Mucosa of descending colon (tissue), 3 donors: ENCODE measurements around the gene EIF2D. TPM values are rescaled to one million over a fixed set of nuclear protein-coding genes. Genes with fewer than 3 reads are reported as not detected.
A peak's percentile ranks its signal among the peaks of the same experiment; 100 is the strongest.

ENCODE experiments used
- ATAC-seq: fragments of 200-7000 bp; cut with Tn5 transposase; one replicate; pipeline ENCODE4 v1.9.1; 2020; ENCODE audit warnings: mild to moderate bottlenecking, moderate library complexity
- DNase-seq, 3 donors: peaks; one replicate each; pipeline ENCODE4 v3.0.0-alpha.2; 2020
- H3K36me3 ChIP-seq: fragments of 200-600 bp; one replicate; pipeline ENCODE4 v1.8.0; 2021; ENCODE audit warnings: low read depth, mild to moderate bottlenecking
- H3K4me1 ChIP-seq: fragments of 200-600 bp; one replicate; pipeline ENCODE4 v1.8.0; 2021; ENCODE audit warnings: low read depth, mild to moderate bottlenecking
- H3K4me3 ChIP-seq: fragments of 200-600 bp; one replicate; pipeline ENCODE4 v1.8.0; 2021; ENCODE audit warnings: mild to moderate bottlenecking
- H3K9me3 ChIP-seq: fragments of 200-600 bp; one replicate; pipeline ENCODE4 v1.8.0; 2021; ENCODE audit warnings: mild to moderate bottlenecking
- CTCF ChIP-seq: fragments of 200-600 bp; IDR thresholded peaks from one replicate; pipeline ENCODE4 v1.8.0; 2022; ENCODE audit warnings: antibody characterized with exemption, mild to moderate bottlenecking
- intact Hi-C, 2 donors: fragments of 100-400 bp; cut with DNase I in 1 of 2; cut with micrococcal nuclease in 1 of 2; formaldehyde crosslinking; loops; one replicate each; pipeline versions ENCODE4 v1.11.0 to v1.11.1; 2022; cut with DNase I, micrococcal nuclease
- total RNA-seq, 3 donors: library from RNA; stranded (reverse); fragmentation: NEBNext Ultra II Directional in 2 of 3; extraction: Animal tissue kit (Norgen Biotek cat#: 25700) in 2 of 3; gene quantifications; one replicate each; pipeline versions ENCODE4 v1.2.1 to v1.2.4, GENCODE V29; 2021 to 2023
- donor health status: DM: no; HTN: no; CAD: no; lungs with moderate emphysema.
- donor health status: DM: no; HTN: no; CAD: no.
- donor health status: DM: no; HTN: yes; CAD: no.

Gene EIF2D
- total RNA-seq, 3 donors from 2014 or later, result 36.8 to 47.8 (median 43.9) TPM

- Histone ChIP-seq H3K9me3 (no peaks in the 10 kb centered on the region), H3K4me3 (no peak overlapping the region), H3K36me3 (no peaks in the 10 kb centered on the region), H3K4me1 (peaks cover 7% of the 10 kb centered on the region)
- no peak for TF ChIP-seq CTCF
- intact Hi-C loops, result no loop called here
- no peak for DNase-seq
- ATAC-seq, result no peak
These were observed 36.1 kb downstream of the EIF2D start for GRCh38 chr1:206575894-206576737.

DNA sequence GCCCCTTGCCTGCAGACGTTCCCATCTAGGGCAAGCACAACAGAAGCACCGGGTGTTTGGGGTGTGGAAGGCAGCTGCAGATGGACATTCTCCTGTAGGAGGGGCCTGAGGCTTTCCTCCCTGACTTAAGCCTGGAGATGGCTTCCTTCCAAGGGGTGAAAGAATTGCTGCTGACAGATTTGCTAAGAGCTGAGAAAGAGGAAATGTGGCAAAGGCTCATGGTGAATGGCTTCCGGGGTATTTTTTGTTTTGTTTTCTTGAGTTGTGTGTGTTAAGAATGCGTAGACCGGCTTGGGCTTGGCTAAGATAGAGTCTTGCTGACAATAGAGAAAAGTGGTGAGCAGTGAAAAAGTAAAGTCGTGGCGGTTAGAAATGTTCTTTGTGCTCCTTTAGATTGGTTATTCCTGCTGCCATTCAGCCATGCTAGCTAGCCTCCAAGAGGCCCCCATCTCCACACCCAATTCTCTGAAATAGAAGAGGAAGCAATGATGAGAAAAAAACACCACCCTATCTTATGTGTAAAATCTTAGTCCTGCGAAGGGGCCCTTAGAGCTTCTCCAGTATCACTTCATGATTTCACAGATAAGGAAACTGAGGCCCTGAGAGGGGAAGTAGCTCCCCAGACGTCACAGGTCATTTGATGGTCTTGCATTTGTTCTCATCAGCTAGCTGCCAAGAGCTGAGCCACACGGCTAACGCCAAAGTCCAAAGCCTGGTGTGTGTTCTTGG, 36.9 kb downstream of the EIF2D start:
- DNase-seq, result peak in 1 of 3 donors; percentile 56
- Histone ChIP-seq H3K9me3 (no peaks in the 10 kb centered on the region), H3K36me3 (no peaks in the 10 kb centered on the region), H3K4me3 (no peak overlapping the region), H3K4me1 (peaks cover 7% of the 10 kb centered on the region)
- no peak for TF ChIP-seq CTCF
- intact Hi-C loops, result no loop called here
- peak; percentile 64 for ATAC-seq

GRCh38 chr1:206573762-206574161, 38.5 kb downstream of the EIF2D start:
- intact Hi-C loops, result no loop called here
- ATAC-seq (no peak), DNase-seq (no peak)
- Histone ChIP-seq H3K4me1 (peaks cover 7% of the 10 kb centered on the region), H3K9me3 (no peaks in the 10 kb centered on the region), H3K36me3 (no peaks in the 10 kb centered on the region), H3K4me3 (no peak overlapping the region)
- no peak for TF ChIP-seq CTCF

DNA sequence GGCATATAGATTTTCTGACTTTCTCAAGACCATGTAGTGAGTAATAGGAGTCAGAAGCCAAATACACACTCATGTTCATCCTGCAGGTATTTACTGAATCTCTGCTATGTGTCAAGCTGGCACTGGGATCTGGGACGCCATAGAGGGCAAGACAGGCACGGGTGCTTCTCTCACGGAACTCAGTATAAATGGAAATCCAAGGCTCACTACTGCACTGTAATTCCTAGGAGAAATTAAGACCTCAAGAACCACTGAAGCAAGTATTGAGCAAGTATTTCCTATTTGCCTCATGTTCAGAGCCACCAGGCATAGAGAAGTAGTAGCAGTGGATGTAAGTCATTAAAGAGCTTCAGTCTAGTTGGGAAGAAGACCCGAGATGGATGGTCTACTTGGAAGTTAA, 38.9 kb downstream of the EIF2D start:
- H3K36me3 ChIP-seq, result no peaks in the 10 kb centered on the region
- intact Hi-C loops, result no loop called here
- ATAC-seq, result no peak
- no peak for DNase-seq
- no peak overlapping the region for H3K4me3 ChIP-seq
- H3K4me1 ChIP-seq, result peaks cover 7% of the 10 kb centered on the region
- no peak for TF ChIP-seq CTCF
- no peaks in the 10 kb centered on the region for H3K9me3 ChIP-seq

GRCh38 chr1:206572835-206573234, 39.4 kb downstream of the EIF2D start:
- no peak for DNase-seq
- ATAC-seq, result no peak
- H3K4me1 ChIP-seq, result peaks cover 9% of the 10 kb centered on the region
- H3K36me3 ChIP-seq, result no peaks in the 10 kb centered on the region
- intact Hi-C loops, result no loop called here
- H3K4me3 ChIP-seq, result no peak overlapping the region
- H3K9me3 ChIP-seq, result no peaks in the 10 kb centered on the region
- no peak for TF ChIP-seq CTCF
